Measurements from ENCODE around the gene MDM4.

MDM4 gene

DNA sequence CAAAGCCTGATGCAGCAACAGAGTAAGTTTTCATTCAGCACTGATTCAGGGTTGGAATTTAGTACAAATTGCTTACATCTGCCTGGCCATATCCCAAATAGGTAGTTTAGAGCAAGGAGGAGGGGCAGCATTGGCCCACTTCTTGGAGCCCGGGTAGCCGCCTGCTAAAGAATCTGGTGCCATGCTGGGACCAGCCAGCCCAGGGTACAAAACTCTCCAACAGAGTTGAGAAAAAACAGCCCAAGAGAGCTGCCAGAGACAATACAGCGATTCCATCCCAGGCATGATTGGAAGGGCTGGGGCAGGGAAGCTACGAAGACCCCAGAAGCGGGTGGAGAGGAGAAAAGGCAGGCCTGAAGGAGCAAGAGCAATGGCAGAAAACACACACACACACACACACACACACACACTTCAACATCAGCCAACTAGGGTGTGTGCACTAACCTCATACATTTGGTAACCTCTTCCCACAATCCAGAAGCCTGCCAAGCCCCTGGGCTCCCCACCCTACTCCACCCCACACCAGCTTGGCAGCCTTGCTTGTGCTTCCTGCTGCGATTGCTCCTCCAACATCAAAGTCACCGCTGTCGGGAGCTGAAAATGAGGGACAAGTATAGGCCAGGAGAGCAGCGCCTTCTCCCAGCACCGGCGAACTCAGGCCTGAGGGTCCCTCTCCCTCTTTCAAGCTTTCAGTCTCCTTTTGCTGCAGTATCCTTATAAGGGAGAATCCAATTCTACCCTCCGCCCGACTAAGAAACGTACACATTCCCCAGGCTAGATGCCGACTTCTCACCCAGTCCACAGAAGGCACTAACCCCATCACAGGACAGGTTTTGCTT lies 22.8 kb upstream of the MDM4 start:
- no peak for DNase-seq (ENCODE audit: low read depth in 2 of 2)

DNA sequence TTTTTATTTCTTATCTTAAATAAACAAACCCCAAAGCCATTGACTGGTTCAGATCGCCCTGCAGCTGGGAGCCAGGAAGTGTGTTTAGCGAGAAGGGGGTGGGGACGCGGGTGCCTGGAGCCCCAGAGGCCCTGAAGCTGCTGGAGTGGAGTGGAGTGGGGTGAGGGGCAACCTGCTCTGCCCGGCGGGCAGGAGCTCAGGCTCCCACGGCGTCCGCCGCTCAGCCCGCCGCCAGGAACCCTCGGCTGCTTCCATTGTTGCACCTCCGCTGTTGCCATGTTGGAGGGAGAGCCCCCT lies 22.3 kb upstream of the MDM4 start:
- DNase-seq (ENCODE audit: low read depth in 2 of 2), result no peak

DNA sequence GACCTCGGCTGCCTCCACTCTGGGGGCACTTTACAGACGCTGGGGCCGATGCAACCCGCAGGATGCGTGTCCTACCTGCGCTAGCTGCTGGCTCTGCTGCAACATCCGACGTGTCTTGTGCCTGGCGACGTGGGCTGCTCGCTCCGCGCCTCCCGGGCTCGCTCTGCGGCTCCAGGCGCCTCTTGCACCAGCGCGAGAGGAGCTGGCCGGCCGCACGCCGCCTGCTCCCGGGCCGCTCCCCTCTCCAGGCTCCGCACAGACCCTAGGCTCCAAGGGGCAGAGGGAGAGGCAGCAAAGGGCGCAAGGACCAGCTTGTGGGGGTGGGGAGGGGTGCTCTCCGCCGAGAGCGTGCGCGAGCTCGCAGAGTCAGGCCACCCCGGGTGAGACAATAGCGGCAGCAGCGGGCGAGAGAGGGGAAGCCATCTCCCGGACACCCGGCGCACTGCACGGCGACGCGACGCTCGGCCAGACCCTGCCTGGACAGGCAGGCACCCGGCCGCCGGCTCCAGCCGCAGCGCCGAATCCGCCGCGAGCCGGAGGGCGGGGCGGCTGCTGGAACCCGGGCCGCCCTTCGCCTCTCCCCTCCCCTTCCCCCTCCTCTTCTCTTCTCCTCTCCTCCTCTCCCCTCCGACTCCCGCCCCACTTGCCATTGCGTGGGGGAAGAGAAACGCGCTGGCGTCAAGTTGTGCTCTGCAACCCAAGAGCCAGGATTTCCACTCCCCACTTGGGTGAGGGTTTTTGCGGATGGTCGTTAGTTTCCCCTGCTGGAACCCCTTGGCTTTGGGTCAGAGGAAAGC lies 21.7 kb upstream of the MDM4 start, which contains the start of gene PIK3C2B:
PIK3C2B (minus strand) TSS at position 525 of the 797 bp plus-strand sequence. CDS start 25,003 bp downstream, outside the sequence.
- DNase-seq (ENCODE audit: low read depth in 2 of 2), result peak; percentile 21 to 46

DNA sequence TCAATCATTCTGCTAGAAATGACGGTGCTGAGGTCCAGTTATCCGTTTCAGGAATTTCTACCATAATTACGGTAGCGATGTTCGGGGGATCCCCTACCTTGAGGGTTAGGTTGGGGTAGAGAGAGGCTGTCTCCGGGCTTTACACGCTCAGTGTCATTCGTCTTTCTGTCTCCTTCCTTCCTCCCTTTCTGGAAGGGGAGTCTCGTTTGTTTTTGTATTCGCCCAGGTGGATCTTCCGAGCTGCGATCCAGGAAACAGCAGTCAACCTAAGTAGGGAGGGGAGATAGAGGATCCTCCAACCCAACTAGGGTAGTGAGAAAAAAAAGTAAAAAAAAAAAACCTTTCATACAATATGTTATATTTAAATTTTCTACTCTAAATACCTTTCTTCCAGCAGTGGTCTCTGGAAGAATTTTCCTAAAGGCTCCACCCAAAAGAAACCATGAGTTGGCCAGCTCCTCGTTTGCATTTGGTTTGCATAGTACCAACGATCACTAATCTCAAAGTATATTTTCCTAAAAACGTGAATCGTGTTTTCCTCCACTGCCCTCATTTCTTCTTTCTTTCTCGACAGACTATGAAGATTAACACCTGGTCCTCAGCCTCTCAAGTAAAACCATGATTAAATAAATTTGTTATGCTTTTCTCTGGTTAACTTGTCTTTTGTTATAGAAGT lies 21.0 kb upstream of the MDM4 start:
- DNase-seq (ENCODE audit: low read depth in 2 of 2), result no peak

DNA sequence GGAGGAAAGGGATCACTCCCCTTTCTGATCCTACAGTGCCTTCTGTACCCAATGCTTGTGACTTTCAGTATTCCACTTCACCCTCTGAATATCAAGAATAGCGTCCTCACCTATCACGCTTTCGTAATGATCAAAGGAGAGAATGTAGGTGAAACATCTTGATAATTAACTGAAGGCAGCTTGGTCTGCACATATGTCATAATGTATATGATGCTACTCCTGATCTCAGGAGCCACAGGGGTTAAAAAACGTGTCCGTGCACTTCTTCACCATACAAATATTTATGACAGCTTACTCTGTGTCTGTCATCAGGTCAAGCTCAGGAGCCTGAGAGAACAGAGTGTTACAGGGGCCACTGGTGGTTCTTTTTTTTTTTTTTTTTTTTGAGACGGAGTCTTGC lies 20.4 kb upstream of the MDM4 start:
- DNase-seq (ENCODE audit: low read depth in 2 of 2), result no peak

DNA sequence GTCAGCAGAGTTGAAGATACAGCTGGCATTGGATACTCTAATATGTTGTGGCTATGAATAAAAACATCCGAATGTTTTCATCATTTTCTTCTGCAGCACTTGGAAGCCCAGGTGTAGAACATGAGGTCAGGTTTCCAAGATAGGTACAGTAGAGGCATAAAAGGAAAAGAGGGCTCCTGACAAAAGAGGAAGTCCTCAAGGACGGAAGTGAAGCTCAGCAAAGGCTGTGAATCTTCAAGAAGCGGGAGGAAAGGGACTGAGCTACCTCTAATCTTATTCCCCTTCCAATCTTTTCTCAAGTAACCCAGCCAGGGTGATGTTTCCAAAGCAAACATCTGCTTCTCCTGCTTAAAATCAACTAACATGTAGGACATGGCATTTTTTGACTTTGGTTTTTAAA lies 17.2 kb upstream of the MDM4 start:
- no peak for DNase-seq (ENCODE audit: low read depth in 2 of 2)

DNA sequence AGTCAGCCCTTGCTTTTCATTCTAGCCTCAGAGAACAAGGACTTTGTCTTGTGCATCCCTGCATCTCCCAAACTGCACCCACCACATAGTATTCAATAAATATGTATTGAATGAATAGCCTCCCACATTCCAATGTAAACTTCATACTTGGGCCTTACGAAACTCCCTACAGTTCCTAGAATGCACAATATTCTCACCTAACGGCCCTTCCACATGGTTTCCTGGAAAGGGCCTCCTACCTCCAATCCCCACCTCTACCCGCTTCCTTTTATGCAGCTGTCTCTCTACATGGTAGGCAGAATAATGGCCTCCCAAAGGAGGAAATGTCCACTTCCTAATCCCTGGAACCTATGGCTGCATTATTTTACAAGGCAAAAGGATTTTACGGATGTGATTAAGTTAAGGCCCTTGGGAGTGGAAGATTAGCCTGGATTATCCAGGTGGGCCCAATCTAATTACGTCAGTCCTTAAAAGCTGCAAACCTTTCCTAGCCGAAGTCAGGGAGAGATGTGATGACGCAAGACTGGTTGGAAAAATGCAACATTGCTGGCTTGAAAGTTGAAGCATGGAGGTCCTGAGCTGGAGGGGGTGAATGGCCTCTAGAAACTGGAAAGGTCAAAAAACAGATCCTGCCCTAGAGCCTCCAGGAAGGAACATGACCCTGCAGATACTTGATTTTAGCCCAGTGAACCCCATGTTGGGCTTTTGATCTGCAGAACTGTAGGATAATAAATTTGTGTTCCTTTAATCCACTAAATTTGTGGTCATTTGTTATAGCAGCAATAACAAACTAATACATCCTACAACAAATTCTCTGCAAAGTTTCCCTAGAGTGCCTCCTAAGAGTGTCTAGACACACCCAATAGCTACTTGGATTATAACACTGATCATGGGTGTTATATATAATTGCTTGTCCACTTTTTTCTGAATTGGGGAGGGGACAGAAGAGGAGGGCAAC lies 16.4 kb upstream of the MDM4 start:
- no peak for DNase-seq (ENCODE audit: low read depth in 2 of 2)

DNA sequence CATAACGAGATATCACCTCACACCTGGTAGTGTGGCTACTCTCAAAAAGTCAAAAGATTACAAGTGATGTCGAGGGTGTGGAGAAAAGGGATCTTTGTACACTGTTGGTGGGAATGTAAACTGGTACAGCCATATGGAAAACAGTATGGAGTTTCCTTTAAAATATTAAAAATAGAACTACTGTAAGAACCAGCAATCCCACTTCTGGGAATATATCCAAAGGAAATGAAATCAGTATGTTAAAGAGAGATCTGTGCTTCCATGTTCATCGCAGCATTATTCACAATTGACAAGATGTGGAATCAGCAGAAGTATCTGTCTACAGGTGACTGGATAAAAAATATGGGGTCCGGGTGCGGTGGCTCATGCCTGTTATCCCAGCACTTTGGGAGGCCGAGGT lies 14.0 kb upstream of the MDM4 start:
- no peak for DNase-seq (ENCODE audit: low read depth in 2 of 2)

DNA sequence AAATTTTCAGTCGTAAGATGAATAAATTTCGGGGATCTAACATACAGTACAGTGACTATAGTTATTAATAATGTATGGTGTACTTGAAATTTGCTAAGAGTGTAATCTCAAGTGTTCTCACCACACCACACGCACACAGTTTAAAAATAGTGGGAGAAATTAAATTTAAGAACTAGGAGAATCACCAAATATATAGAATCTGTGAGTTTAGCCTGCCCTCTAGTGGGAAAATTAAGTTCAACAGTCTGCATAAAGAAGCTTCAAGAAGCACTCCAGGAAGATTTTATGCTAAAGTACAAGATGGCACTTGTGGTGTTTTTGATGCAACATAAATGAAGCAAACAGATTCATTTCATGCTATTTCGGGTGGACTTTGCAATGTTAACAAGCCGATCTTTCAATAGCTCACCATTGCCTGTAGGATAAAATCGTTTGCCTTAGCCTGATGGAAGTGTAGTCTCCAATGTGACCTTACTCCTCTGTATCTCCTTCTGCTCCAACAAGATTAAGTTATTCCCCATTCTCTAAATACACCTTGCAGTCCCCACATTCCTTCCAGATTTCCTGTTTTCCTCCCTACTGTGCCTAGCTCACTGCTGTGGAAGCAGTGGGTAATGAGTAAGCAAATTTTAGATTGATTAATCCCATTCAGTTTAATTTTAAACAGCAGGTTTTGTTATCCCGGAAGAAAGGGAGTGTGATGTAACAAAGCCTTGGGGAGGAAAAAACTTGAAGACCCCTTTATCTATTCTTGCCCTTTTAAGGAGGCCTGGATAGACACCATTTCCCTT lies 12.9 kb upstream of the MDM4 start:
- no peak for DNase-seq (ENCODE audit: low read depth in 2 of 2)

DNA sequence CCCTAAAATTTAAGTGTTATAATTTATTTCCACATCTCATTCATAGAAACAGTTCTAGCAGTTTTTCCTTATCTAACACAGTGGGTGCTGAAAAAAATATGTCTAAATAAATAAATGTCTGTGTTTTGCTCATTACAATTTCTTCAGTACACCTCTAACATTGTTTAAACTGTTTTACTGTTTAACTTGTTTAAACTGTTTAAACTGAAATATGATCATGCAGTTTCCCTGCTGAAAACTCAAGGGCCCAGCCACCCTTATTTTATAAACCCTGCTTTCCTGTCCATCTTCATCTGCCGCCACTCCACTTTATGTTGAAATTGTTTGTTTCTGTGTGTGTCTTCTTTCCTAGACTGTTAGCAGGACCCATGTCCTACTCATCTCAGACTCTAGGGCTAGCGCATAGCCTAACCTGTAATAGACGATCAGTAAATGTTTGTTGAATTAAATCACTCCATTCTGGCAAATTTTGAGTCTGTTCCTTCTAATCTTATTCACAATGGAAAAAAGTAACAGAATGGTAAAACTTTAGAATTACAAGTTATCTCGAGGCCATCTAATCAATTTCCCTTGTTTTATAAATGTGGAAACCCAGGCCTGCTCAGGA lies 12.2 kb upstream of the MDM4 start:
- DNase-seq (ENCODE audit: low read depth in 2 of 2), result no peak

DNA sequence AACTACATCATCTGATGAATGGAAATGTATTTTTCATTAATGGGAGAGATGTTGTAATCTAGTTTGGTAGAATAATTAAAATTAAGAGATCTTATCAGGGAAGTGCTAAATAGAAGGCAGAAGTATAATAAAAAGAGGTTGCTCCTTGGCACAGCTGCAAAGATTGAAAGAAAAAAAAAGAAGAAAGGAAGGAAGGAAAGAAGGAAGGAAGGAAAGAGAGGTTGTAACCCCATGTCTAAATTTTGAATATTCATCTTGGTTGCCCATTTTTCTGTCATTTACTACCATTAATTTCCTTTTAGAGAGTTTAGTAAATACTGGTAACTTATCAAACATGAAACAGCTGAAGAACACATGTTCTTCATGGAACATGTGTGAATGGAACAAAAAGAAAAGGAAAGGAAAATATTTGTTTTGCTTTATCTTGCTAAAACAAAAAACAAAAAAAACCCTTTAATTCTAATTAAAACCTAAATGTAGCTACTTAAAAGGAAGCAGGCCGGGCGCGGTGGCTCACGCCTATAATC lies 10.5 kb upstream of the MDM4 start:
- no peak for DNase-seq (ENCODE audit: low read depth in 2 of 2)

DNA sequence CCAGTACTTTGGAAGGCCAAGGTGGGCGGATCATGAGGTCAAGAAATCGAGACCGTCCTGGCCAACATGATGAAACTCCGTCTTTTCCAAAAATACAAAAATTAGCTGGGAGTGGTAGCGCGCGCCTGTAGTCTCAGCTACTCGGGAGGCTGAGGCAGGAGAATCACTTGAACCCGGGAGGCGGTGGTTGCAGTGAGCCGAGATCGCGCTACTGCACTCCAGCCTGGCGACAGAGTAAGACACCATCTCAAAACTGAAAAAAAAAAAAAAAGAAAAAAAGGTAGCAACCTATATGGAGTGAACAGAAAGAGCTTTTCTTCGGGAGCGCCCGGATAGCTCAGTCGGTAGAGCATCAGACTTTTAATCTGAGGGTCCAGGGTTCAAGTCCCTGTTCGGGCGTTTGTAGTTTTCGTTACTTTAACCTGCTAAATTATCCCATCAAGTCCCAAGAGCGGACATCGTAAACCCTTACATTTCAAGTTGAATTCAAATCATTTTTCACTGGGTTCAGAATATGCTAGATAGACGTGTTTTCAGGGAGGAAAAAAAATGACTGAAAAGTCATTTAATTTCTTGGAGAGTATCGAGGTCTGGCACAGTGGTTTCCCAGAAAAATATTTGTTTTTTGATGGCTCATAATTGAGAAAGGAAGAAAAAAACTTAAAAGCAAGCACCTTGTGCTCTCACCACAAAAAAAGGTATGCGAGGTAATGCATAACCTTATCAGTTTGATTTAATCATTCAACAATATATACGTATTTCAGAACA lies 9.8 kb upstream of the MDM4 start:
- peak in 1 of 2 donors; percentile 50 for DNase-seq (ENCODE audit: low read depth in 2 of 2)

DNA sequence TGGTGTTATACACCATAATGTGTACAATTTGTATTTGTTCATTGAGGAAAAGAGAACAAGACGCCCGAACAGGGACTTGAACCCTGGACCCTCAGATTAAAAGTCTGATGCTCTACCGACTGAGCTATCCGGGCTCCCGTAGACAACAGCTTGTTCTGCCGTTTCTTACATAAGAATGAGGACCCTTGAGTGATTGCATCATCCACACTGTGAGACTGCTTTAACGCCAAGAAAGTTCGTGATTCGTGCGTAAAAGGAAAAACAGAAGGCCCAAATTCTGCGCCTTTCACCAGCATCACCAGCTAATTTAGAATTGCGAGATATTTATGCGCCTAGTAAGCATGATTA lies 9.3 kb upstream of the MDM4 start:
- peak; percentile 75 to 78 for DNase-seq (ENCODE audit: low read depth in 2 of 2)

DNA sequence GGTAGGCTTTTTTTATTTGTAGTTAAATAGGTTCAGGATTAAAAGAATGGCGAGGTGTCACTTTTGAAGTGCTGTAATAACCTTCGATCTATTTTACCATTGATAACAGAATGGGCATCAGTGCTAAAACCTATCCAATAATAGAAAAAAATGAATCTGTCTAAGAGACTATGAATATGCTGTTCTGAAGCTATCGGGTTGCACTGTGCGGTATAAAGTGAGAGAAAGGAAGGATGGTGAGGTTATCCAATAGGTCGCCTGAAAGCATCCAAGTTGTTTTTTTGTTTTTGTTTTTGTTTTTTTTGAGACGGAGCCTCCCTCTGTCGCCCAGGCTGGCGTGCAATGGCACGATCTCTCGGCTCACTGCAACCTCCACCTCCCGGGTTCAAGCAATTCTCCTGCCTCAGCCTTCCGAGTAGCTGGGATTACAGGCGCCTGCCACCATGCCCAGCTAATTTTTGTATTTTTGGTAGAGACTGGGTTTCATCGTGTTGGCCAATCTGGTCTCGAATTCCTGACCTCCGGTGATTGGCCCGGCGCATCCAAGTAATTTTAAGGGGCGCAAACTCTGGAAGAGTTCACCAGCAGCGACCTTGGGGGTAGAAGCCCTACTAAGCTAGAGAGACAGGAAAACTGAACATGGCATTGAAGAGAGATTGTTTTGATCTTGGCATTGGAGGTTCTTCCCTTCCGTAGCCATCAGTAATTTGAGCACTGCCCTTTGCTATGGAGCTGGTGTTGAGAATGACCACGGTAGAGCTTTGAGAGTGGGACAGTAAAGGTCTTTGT lies 8.7 kb upstream of the MDM4 start:
- no peak for DNase-seq (ENCODE audit: low read depth in 2 of 2)

DNA sequence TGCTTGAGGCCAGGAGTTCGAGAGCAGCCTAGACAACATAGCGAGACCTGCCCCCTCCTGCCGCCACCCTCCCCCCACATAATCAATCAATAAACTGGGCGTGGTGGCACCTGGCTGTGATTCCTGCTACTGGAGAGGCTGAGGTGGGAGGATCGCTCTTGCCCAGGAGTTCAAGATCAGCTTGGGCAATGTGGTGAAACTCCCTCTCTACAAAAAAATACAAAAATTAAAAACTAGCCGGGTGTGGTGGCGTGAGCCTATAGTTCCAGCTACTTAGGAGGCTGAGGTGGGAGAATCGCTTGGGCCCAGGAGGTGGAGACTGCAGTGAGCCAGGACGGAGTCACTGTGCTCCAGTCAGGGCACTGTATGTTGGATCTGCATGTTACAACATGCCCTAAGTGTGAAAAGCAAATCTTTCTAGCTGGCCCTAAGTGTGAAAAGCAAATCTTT lies 7.0 kb upstream of the MDM4 start:
- DNase-seq (ENCODE audit: low read depth in 2 of 2), result no peak

DNA sequence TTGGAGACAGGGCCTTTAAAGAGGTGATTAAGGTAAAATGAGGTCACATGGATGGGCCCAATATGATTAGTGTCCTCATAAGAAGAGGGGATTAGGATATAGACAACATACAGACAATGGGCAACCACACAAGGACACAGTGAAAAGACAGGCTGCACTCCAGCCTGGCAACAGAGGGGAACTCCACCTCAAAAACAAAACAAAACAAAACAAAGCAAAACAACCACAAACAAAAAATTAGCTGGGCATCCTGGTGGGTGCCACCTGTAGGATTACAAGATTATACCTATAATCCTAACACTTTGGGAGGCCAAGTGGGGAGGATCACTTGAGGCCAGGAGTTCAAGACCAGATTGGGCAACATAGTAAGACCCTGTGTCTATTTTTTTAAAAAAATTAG lies 4.8 kb upstream of the MDM4 start:
- DNase-seq (ENCODE audit: low read depth in 2 of 2), result no peak

DNA sequence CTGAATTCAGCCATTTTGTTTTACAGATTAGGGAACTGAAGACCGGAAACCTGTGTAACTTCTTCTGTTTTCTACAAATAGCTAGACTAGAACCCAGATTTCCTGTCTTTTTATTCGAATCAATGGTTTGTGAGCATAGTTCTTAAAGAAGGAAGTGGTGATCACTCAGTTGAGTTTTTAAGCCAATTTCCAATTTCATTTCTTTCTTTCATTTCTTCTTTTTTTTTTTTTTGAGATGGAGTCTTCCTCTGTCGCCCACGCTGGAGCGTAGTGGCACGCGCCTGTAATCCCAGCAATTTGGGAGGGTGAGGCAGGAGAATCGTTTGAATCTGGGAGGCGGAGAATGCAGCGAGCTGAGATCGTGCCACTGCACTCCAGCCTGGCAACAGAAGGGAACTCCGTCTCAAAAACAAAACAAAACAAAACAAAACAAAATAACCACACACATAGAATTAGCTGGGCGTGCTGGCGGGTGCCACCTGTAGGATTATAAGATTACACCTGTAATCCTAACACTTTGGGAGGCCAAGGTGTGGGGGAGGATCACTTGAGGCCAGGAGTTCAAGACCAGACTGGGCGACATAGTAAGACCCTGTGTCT lies 3.0 kb upstream of the MDM4 start:
- peak in 1 of 2 donors; percentile 25 for DNase-seq (ENCODE audit: low read depth in 2 of 2)

DNA sequence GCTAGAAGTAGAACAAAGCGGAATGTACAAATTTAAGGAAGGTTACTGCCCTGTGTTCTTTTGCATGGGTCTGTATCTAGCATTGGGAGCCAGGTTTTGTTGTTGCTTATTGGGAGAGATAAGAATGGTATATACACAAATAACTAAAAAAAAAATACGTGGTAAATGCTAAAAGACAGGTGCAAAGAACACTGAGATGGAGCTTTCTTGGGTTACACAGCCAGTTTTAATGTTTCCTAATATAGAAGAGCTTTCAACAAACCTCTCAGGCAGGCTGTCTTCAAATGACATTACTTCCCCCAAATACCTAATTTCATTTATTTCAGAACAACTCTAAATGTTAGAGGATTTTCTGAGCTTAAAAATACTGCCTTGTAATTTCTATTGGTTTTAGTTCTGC lies 1.4 kb upstream of the MDM4 start:
- no peak for DNase-seq (ENCODE audit: low read depth in 2 of 2)

Data from stimulated activated CD8-positive, alpha-beta memory T cell treated with anti-CD3 and anti-CD28 coated beads, Interleukin-2, amount 100 ng/mL, for 1 hour (primary cell).